GM13976 (cell line): ENCODE results near the gene STARD10.

Source experiments
- DNase-seq: peaks from one replicate; pipeline ENCODE4 v3.0.0; 2012; ENCODE audit warnings: low spot score
- CTCF ChIP-seq: IDR thresholded peaks from 2 replicates; pipeline ENCODE4 v1.5.1; 2012; ENCODE audit warnings: borderline replicate concordance, mild to moderate bottlenecking; ENCODE audit not compliant: insufficient read depth; ENCODE audit errors: extremely low read depth, missing control alignments, control extremely low read depth
- in situ Hi-C: fragments of 300-500 bp; cut with MboI; formaldehyde crosslinking; loops from one replicate; pipeline ENCODE4 v1.12.0; 2022; ENCODE audit warnings: low sequenced_read_pairs, mixed read lengths, inconsistent platforms; ENCODE audit not compliant: unreplicated experiment

Gene STARD10

GRCh38 chr11:72743321-72744221 is 50.3 kb downstream of the STARD10 start:
- peak; percentile 65 for DNase-seq
- TF ChIP-seq CTCF = no peak
- in situ Hi-C loops = no loop called here

- no peak for DNase-seq
- no peak for TF ChIP-seq CTCF
- in situ Hi-C loops = no loop called here
These were observed 51.1 kb downstream of the STARD10 start for GRCh38 chr11:72742513-72743320.

GRCh38 chr11:72741849-72742512 is 51.9 kb downstream of the STARD10 start:
- TF ChIP-seq CTCF = no peak
- DNase-seq = no peak
- in situ Hi-C loops = no loop called here

GRCh38 chr11:72741429-72741833 is 52.4 kb downstream of the STARD10 start:
- in situ Hi-C loops = no loop called here
- DNase-seq = peak; percentile 60
- TF ChIP-seq CTCF = no peak

- no peak for TF ChIP-seq CTCF
- in situ Hi-C loops = no loop called here
- no peak for DNase-seq
These were observed 53.1 kb downstream of the STARD10 start for GRCh38 chr11:72740562-72741428.
